GM18951 (cell line): ENCODE results near the gene HOXD9.

Experiments
- POLR2A ChIP-seq: IDR thresholded peaks from 4 replicates; pipeline ENCODE4 v1.6.1; 2011; ENCODE audit warnings: mild to moderate bottlenecking; ENCODE audit not compliant: insufficient read length, insufficient read depth; ENCODE audit errors: extremely low read depth
- in situ Hi-C: fragments of 300-500 bp; cut with MboI; formaldehyde crosslinking; loops from one replicate; pipeline ENCODE4 v1.12.0; 2022; ENCODE audit warnings: low sequenced_read_pairs, mixed read lengths, inconsistent platforms; ENCODE audit not compliant: unreplicated experiment

The HOXD9 gene

GRCh38 chr2:176081837-176082524 is 40.5 kb upstream of the HOXD9 start:
- in situ Hi-C loops, result no loop called here
- no peak for TF ChIP-seq POLR2A

- in situ Hi-C loops, result no loop called here
- TF ChIP-seq POLR2A, result no peak
Measured at GRCh38 chr2:176082525-176082823, 40.0 kb upstream of the HOXD9 start.

DNA sequence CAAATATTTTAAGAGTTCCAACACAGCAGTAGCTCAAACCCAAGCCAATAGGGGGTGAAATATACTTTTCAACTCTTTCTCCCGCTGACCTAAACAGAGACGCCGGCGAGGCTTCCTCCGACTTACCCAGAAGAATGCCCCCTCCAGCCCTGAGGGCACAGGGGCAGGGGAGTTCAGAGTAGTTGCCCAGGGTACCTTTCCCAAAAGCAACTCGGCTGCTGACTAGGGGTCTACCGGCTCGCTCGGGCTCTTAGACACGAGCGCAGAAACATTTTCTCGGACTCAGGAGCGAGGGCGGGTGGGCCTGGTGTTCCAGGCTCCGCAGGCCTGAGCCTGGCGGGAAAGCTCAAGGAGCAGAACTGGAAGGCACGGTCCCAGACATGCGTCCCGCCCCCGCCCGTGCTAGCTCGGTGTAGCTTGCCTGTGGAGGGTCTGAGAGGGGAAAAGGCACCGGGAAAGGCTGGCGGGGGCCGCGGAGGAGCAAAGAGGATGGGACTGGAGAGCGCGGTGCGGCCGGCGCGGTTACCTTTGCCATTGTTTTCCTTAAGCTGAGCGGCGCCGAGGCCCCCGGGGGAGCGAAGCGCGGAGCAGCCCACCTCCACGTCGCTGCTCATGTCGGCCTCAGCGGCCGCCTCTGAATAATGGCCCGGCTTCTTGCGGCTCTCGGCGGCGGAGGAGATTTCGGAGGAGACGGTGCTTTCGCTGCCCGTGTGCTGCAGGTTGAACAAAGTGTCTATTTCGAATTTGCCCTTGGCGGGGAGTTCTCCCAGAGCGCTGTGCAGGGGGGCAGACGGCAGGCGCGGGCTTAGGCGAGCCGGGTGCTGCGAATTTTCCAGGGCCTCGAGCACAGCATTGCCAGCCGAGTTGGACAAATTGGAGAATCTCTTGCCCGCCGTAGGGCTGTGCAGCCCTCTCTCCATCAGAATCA is 39.4 kb upstream of the HOXD9 start:
- TF ChIP-seq POLR2A, result no peak
- in situ Hi-C loops, result no loop called here

DNA sequence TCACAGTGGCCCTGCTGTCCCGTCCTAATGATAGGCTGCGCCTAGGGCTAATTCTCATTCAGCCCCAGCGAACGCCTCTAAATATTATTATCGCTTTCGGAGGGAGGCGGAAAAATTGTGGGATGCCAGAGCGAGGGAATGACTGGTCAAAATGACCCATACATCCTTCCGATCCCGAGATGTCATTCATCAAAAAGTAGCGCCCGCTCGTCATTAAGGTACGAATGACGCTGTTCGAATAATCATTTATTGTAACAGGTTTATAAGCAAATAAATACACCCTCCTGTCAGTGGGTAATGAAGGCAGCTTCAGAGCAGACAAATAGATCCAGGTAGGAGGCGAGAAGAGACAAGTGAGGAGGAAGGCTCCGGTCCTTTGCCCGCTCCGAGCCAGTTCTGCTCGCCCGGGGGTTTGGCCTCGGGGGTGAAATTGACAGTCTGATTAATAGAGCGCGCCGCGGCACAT is 38.7 kb upstream of the HOXD9 start, which contains the start of gene EVX2:
Gene EVX2, minus strand, starts transcription at position 167 of the 466 bp plus-strand sequence. CDS start 186 bp downstream, outside the sequence.
- TF ChIP-seq POLR2A, result no peak
- in situ Hi-C loops, result no loop called here

DNA sequence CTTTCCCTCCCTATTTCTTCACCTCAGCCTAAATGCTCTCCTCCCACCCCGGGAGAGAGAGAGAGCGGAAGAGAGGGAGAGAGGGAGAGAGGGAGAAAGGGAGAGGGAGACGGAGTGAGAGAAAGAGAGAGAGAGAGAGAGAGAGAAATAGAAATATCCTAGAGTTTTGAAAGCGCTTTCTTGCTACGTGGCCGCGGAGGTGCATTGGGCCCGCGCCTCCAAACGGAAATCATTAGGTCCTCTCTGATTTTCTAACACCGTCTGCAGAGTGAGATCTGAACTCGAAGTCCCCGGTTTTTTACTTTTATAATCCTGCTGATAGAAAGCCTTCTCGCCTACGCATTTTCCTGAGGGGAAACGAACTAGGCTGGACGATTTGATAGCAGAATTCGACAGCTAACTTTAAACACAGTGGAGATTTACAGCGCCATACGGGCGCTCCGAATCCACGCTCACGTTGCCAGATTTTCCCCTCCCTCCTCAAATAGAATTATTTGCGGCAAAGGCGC is 37.9 kb upstream of the HOXD9 start:
- in situ Hi-C loops, result no loop called here

DNA sequence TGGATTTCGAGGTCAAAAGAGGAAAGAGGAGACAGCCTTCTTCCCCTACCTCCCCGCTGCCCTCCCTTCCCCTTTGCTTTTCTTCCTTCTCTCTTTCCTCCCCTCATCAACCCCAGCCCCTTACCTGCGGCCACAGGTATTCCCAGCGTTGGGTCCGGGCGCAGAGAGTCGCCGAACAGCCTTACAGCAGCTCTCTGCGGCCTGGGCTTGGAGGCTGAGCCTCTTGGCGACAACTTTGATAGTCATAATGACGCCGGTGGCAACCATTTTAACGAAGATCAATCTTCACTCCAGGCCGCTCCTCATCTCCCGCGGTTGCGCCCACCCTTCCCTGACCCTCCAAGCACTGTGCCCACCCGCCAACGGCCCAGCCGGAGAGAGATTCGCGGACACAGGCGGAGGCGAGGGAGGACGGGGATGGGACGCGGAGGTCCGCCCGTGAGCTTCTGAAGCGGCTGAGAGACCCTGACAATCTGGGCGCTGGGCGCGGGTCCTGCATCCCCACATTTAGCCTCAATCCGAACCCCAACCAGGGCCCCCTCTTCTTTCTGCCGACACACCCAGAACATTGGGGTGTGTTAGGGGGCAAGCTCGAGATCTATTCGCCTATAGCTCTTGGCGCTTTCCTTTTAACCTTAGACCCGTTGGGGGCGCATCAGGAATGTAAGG is 37.3 kb upstream of the HOXD9 start:
- in situ Hi-C loops, result no loop called here
- TF ChIP-seq POLR2A, result no peak

More for the DNA sequence above, 37.9 kb upstream of the HOXD9 start:
- TF ChIP-seq POLR2A, result no peak

DNA sequence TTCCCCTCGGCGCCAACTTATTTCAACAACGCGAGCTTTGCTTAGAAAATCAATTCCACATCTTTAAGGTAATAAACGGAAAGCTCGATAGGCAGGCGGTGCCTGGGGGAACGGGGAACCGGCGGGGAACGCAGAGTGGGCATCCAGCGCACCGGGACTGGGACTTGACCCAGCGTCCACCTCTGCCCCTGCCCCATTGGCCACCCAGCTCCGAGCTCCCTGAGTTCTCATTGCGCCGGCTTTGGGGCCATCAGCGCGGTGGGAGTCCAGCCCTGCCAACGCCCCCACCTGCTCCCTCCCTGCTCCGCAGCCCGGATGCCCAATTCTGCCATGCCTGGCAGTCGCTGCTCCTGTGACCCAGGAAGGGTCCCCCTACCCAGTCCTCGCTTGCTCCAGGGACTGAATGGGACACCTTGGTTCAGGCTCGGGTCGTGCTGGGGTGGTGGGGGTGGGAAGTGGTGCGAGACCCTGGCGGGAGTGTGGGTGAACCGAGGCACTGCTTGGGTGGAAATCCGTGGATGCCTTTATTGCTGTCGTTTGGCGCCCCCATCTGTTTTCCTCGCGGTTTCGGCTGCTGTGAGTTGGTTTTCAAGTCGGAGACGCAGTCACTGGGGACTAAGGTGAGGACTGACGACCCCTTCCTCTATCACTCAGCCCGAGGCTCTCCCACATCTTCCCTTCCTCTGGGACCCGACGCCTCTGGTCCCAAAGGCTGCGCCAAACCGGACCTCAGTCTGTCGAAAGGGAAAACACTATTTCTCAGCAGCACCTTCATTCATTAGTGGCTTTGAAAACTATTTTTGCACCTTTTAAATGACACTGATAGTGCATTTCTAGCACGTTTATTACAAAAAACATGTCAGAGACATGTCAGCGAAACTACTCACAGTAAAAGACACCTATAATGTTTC is 36.4 kb upstream of the HOXD9 start:
- in situ Hi-C loops, result no loop called here

DNA sequence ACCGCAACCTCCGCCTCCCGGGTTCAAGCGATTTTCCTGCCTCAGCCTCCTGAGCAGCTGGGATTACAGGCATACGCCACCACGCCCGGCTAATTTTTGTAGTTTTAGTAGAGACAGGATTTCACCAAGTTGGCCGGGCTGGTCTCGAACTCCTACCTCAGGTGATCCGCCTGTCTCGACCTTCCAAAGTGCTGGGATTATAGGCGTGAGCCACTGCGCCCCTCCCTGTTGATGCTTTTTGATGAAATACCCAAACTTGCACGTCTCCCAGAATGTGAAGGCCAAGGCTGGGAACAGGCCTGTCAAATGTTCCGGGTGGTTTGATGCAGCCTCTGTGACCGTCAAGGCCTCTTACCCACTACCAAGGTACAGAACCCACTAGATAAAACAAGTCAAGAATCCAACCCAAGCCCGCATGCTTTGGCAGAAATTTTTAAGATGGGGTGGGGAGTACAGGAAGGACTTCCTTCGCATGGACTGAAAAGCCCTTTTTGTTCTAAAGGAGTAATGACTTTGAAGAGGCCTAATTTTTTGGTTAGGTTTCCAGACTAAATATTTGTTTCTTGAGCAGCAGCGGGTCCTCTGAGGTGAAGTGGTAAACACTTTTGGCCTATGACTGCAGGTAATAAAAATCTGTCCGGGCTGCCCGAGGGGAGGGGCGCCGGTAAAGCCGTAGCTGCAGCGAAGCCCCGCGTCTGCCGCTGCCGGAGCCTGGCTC is 35.0 kb upstream of the HOXD9 start:
- no peak for TF ChIP-seq POLR2A
- in situ Hi-C loops, result no loop called here

More for the DNA sequence above, 36.4 kb upstream of the HOXD9 start:
- TF ChIP-seq POLR2A, result no peak

GRCh38 chr2:176088048-176088936 is 34.2 kb upstream of the HOXD9 start:
- in situ Hi-C loops, result no loop called here

DNA sequence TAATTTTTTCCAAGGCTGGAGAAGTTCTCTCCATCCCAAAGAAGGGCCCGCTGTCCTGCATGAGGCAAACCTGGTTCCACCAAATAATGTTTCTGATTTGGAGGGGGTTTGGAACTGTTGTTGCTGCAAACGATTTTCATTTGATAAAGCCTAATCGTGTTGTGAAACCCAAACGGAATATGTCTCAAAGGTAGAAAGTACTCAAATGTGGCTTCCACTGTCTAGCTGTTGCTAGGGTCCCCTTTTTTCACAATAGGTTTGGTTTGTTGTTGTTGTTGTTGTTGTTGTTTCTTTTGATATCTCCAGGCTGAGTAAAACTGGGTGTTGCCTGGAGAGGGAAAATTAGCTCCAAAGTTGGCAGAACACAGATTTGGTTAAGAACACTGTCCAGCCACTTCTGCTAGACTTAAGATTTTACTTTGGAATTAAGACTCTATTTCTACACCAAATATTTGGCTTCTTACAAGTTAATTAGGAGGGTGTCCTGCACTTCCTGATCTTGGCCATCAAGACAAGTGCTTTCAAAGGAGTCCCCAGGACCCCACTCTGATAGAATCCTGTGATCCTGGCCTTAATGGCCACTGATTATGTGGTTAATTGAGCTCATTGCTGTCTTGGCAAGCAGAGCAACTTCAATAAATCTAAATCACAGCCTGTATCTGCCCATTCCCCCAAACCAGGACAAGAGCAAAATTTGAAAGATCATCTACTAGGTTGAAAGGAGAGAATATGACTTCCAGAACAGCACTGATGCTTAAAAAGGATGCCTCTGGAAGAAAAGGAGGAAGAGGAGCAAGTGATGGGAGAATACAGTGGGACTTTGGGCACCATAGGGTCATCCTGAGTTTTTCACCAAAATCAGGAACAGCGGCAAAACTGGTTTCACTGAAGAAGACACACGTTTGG is 33.3 kb upstream of the HOXD9 start:
- in situ Hi-C loops, result no loop called here
- no peak for TF ChIP-seq POLR2A

More at GRCh38 chr2:176088048-176088936, 34.2 kb upstream of the HOXD9 start:
- TF ChIP-seq POLR2A, result no peak
